H9 (cell line): ENCODE data around the gene TIMM10. TPM values are rescaled to one million over a fixed set of nuclear protein-coding genes. Genes with fewer than 3 reads are reported as not detected.

Experiments
- DNase-seq: peaks from one replicate; pipeline ENCODE4 v3.0.0-alpha.2; 2017
- H2AFZ ChIP-seq: one replicate; pipeline ENCODE4 v1.6.1; 2013; ENCODE audit warnings: mild to moderate bottlenecking, low read length, control low read depth, moderate library complexity
- H2AK5ac ChIP-seq: 2 replicates; pipeline ENCODE4 v1.6.1; 2013; ENCODE audit warnings: low read length, control low read depth, mixed read lengths; ENCODE audit not compliant: insufficient read length
- H2BK120ac ChIP-seq: one replicate; pipeline ENCODE4 v1.6.1; 2013; ENCODE audit warnings: low read depth, mild to moderate bottlenecking, low read length, control low read depth, inconsistent platforms; ENCODE audit not compliant: poor library complexity, severe bottlenecking
- H2BK12ac ChIP-seq: 2 replicates; pipeline ENCODE4 v1.6.1; 2013; ENCODE audit warnings: low read length, control low read depth, mixed read lengths, low read depth; ENCODE audit not compliant: insufficient read length
- H2BK15ac ChIP-seq: 2 replicates; pipeline ENCODE4 v1.6.1; 2013; ENCODE audit warnings: low read depth, low read length, control low read depth
- H2BK20ac ChIP-seq: one replicate; pipeline ENCODE4 v1.6.1; 2013; ENCODE audit warnings: low read depth, mild to moderate bottlenecking, low read length, control low read depth, inconsistent platforms; ENCODE audit not compliant: poor library complexity, severe bottlenecking
- H2BK5ac ChIP-seq: 2 replicates; pipeline ENCODE4 v1.6.1; 2013; ENCODE audit warnings: low read length, control low read depth, mixed read lengths; ENCODE audit not compliant: insufficient read length
- H3K14ac ChIP-seq: 2 replicates; pipeline ENCODE4 v1.6.1; 2013; ENCODE audit warnings: low read length, control low read depth; ENCODE audit not compliant: insufficient read depth
- H3K18ac ChIP-seq: 2 replicates; pipeline ENCODE4 v1.6.1; 2013; ENCODE audit warnings: low read depth, mild to moderate bottlenecking, mixed read lengths, low read length, control low read depth; ENCODE audit not compliant: insufficient read length
- H3K23ac ChIP-seq: 2 replicates; pipeline ENCODE4 v1.6.1; 2013; ENCODE audit warnings: low read length, control low read depth, mixed read lengths, low read depth; ENCODE audit not compliant: insufficient read length
- H3K23me2 ChIP-seq: 2 replicates; pipeline ENCODE4 v1.6.1; 2013; ENCODE audit warnings: low read depth, mild to moderate bottlenecking, mixed read lengths, low read length, control low read depth; ENCODE audit not compliant: insufficient read length, poor library complexity, severe bottlenecking
- H3K27ac ChIP-seq: 2 replicates; pipeline ENCODE4 v1.5.1; 2013; ENCODE audit warnings: low read length, control low read depth, mixed read lengths, low read depth; ENCODE audit not compliant: insufficient read length
- H3K27me3 ChIP-seq: 2 replicates; pipeline ENCODE4 v1.6.1; 2013; ENCODE audit warnings: low read length, control low read depth, inconsistent platforms; ENCODE audit not compliant: insufficient read depth
- H3K4ac ChIP-seq: 2 replicates; pipeline ENCODE4 v1.6.1; 2013; ENCODE audit warnings: low read depth, mild to moderate bottlenecking, control low read depth, inconsistent platforms, low read length, moderate library complexity
- H3K4me1 ChIP-seq: 2 replicates; pipeline ENCODE4 v1.6.1; 2013; ENCODE audit warnings: low read length, control low read depth, inconsistent platforms; ENCODE audit not compliant: insufficient read depth
- H3K4me2 ChIP-seq: 2 replicates; pipeline ENCODE4 v1.6.1; 2013; ENCODE audit warnings: low read length, control low read depth, mixed read lengths; ENCODE audit not compliant: insufficient read length, insufficient read depth
- H3K56ac ChIP-seq: 2 replicates; pipeline ENCODE4 v1.6.1; 2013; ENCODE audit warnings: low read depth, mild to moderate bottlenecking, mixed read lengths, low read length, control low read depth; ENCODE audit not compliant: insufficient read length
- H3K79me1 ChIP-seq: 2 replicates; pipeline ENCODE4 v1.6.1; 2013; ENCODE audit warnings: low read depth, mild to moderate bottlenecking, moderate library complexity, low read length, control low read depth, inconsistent platforms; ENCODE audit not compliant: insufficient read depth, poor library complexity, severe bottlenecking
- H3K79me2 ChIP-seq: 2 replicates; pipeline ENCODE4 v1.6.1; 2013; ENCODE audit warnings: low read length, control low read depth, inconsistent platforms; ENCODE audit not compliant: insufficient read depth
- H3K9ac ChIP-seq: 2 replicates; pipeline ENCODE4 v1.6.1; 2013; ENCODE audit warnings: low read length, control low read depth, mixed read lengths; ENCODE audit not compliant: insufficient read length; ENCODE audit errors: extremely low read depth
- H3K9me3 ChIP-seq: one replicate; pipeline ENCODE4 v1.6.1; 2013; ENCODE audit warnings: low read depth, low read length, inconsistent platforms; ENCODE audit not compliant: control insufficient read depth
- H3T11ph ChIP-seq: one replicate; pipeline ENCODE4 v1.6.1; 2013; ENCODE audit warnings: mild to moderate bottlenecking, low read length, control low read depth, inconsistent platforms
- H4K20me1 ChIP-seq: one replicate; pipeline ENCODE4 v1.6.1; 2013; ENCODE audit not compliant: control insufficient read depth, insufficient read length, insufficient read depth
- H4K5ac ChIP-seq: 2 replicates; pipeline ENCODE4 v1.6.1; 2013; ENCODE audit warnings: low read depth, mild to moderate bottlenecking, mixed read lengths, low read length, control low read depth; ENCODE audit not compliant: insufficient read length
- H4K8ac ChIP-seq: replicated peaks from 2 replicates; pipeline ENCODE4 v1.6.1; 2013; ENCODE audit warnings: low read length, control low read depth, mixed read lengths, low read depth; ENCODE audit not compliant: insufficient read length
- H4K91ac ChIP-seq: 2 replicates; pipeline ENCODE4 v1.6.1; 2013; ENCODE audit warnings: low read depth, mild to moderate bottlenecking, moderate library complexity, mixed read lengths, low read length, control low read depth; ENCODE audit not compliant: insufficient read length
- H3K27ac Mint-ChIP-seq, 3 experiments: 2 replicates in 2 of 3; 3 replicates in 1 of 3; pipeline ENCODE4 v1.8.0; 2020 to 2021; ENCODE audit warnings: mixed read lengths in 3 of 3, mild to moderate bottlenecking in 1 of 3, moderate library complexity in 1 of 3
- H3K27me3 Mint-ChIP-seq: 2 replicates; pipeline ENCODE4 v1.8.0; 2021; ENCODE audit warnings: low read depth, mild to moderate bottlenecking, moderate library complexity, mixed read lengths
- H3K36me3 Mint-ChIP-seq, 3 experiments: 2 replicates in 2 of 3; 3 replicates in 1 of 3; pipeline ENCODE4 v1.8.0; 2020 to 2021; ENCODE audit warnings: low read depth in 3 of 3, mixed read lengths in 3 of 3; ENCODE audit not compliant: insufficient read depth in 1 of 3
- H3K4me1 Mint-ChIP-seq, 2 experiments: 2 replicates each; pipeline ENCODE4 v1.8.0; 2020; ENCODE audit warnings: mixed read lengths in 2 of 2
- H3K4me3 Mint-ChIP-seq, 2 experiments: 2 replicates in 1 of 2; 3 replicates in 1 of 2; pipeline ENCODE4 v1.8.0; 2020 to 2021; ENCODE audit warnings: mild to moderate bottlenecking in 2 of 2, mixed read lengths in 2 of 2, moderate library complexity in 1 of 2
- H3K9me3 Mint-ChIP-seq, 2 experiments: 2 replicates in 1 of 2; 3 replicates in 1 of 2; pipeline ENCODE4 v1.8.0; 2020; ENCODE audit warnings: mild to moderate bottlenecking in 2 of 2, mixed read lengths in 2 of 2, moderate library complexity in 1 of 2
- WGBS: extraction: QIAGEN DNeasy Blood & Tissue Kit; methylation state at CpG from one replicate; pipeline ENCODE4 v1.1.7; 2013; ENCODE audit warnings: missing lambda C conversion rate, low lambda C conversion rate, mixed read lengths; ENCODE audit not compliant: insufficient read length; ENCODE audit errors: extremely low coverage; 5-methylcytosine and 5-hydroxymethylcytosine counted together
- total RNA-seq: library from RNA; stranded (reverse); gene quantifications from 2 replicates; pipeline ENCODE4 v1.2.1, GENCODE V29; 2021
- TF ChIP-seq, protein P1 (sequence below): fragments of 200-600 bp; sonication (generic); conservative IDR thresholded peaks from 3 replicates; pipeline ENCODE4 v1.8.0; 2021; ENCODE audit warnings: antibody characterized with exemption, mild to moderate bottlenecking

Gene TIMM10
- total RNA-seq, 1 experiment from 2014 or later = 130 TPM

DNA sequence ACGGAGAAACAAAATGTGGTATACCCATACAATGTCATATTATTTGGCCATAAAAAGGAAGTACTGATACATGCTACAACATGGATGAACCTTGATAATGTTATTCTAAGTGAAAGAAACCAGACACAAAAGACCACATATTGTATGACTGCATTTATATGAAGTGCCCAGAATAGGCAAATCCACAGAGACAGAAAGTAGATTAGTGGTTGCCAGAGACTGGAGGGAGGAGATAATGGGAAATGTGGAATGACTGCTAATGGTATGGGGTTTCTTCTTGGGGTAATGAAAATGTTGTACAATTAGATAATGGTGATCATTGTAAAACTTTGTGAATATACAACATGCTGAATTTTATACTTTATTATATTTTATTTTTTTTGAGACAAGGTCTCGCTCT, 9.4 kb downstream of the TIMM10 start:
- H2AFZ ChIP-seq = no peak overlapping the region
- H3K36me3 Mint-ChIP-seq = peaks cover 5 to 7% (median 6%) of the 10 kb centered on the region in 3 experiments; a peak in 6 of 7 replicates
- TF ChIP-seq, protein P1, sequence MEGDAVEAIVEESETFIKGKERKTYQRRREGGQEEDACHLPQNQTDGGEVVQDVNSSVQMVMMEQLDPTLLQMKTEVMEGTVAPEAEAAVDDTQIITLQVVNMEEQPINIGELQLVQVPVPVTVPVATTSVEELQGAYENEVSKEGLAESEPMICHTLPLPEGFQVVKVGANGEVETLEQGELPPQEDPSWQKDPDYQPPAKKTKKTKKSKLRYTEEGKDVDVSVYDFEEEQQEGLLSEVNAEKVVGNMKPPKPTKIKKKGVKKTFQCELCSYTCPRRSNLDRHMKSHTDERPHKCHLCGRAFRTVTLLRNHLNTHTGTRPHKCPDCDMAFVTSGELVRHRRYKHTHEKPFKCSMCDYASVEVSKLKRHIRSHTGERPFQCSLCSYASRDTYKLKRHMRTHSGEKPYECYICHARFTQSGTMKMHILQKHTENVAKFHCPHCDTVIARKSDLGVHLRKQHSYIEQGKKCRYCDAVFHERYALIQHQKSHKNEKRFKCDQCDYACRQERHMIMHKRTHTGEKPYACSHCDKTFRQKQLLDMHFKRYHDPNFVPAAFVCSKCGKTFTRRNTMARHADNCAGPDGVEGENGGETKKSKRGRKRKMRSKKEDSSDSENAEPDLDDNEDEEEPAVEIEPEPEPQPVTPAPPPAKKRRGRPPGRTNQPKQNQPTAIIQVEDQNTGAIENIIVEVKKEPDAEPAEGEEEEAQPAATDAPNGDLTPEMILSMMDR = no peak
- H4K8ac ChIP-seq = no peak overlapping the region
- no peak overlapping the region for H3K14ac ChIP-seq
- H3K9me3 Mint-ChIP-seq = no peaks in the 10 kb centered on the region; a peak in 1 of 5 replicates
- no peak overlapping the region for H3K4me2 ChIP-seq
- no CpG with 5 or more reads among the region's 2 CpGs for WGBS
- no peaks in the 10 kb centered on the region for H3K23me2 ChIP-seq
- no peak overlapping the region for H3K9ac ChIP-seq
- H2BK12ac ChIP-seq = no peak overlapping the region
- no peaks in the 10 kb centered on the region for H3K4me1 ChIP-seq
- no peak overlapping the region for H2BK20ac ChIP-seq
- no peak overlapping the region for H3K4ac ChIP-seq
- no peak overlapping the region for H3K4me3 Mint-ChIP-seq
- no peaks in the 10 kb centered on the region for H3K9me3 ChIP-seq
- no peaks in the 10 kb centered on the region for H3K79me2 ChIP-seq
- no peak overlapping the region for H3T11ph ChIP-seq
- H3K27me3 ChIP-seq = no peaks in the 10 kb centered on the region
- H3K27ac ChIP-seq = no peak overlapping the region
- H4K91ac ChIP-seq = no peak overlapping the region
- peaks cover 11 to 12% of the 10 kb centered on the region in 2 experiments for H3K4me1 Mint-ChIP-seq
- H2BK5ac ChIP-seq = no peak overlapping the region
- no peak overlapping the region for H3K56ac ChIP-seq
- H3K23ac ChIP-seq = no peak overlapping the region
- no peak overlapping the region for H3K27ac Mint-ChIP-seq
- H2AK5ac ChIP-seq = no peak overlapping the region
- H4K20me1 ChIP-seq = no peaks in the 10 kb centered on the region
- no peaks in the 10 kb centered on the region for H3K79me1 ChIP-seq
- DNase-seq = no peak
- no peak overlapping the region for H3K18ac ChIP-seq
- no peak overlapping the region for H2BK120ac ChIP-seq
- H3K27me3 Mint-ChIP-seq = peaks cover 21% of the 10 kb centered on the region
- H4K5ac ChIP-seq = no peak overlapping the region
- no peak overlapping the region for H2BK15ac ChIP-seq
